GM21717 (cell line): ENCODE measurements around the gene SLC22A7.
"Not testable (repeated sequence)": the region's sequence is repeated elsewhere in the genome, so short reads cannot be mapped to it uniquely, and the experiment has no call there.

Source experiments
- ATAC-seq: cut with Tn5 transposase; IDR thresholded peaks from one replicate; pipeline ENCODE4 v1.9.1; 2021; ENCODE audit warnings: mild to moderate bottlenecking, moderate library complexity; ENCODE audit not compliant: unreplicated experiment

SLC22A7 gene

GRCh38 chr6:43334466-43335095, 36.5 kb downstream of the SLC22A7 start:
- no peak for ATAC-seq

GRCh38 chr6:43335469-43335868, 37.4 kb downstream of the SLC22A7 start:
- no peak for ATAC-seq

GRCh38 chr6:43336382-43336781, 38.3 kb downstream of the SLC22A7 start:
- ATAC-seq: no peak

GRCh38 chr6:43338243-43338642, 40.2 kb downstream of the SLC22A7 start:
- peak; percentile 50 for ATAC-seq

GRCh38 chr6:43339168-43339567, 41.1 kb downstream of the SLC22A7 start:
- peak; percentile 62 for ATAC-seq

- ATAC-seq: not testable (repeated sequence)
These were observed 48.2 kb downstream of the SLC22A7 start for GRCh38 chr6:43346243-43346642.

- no peak for ATAC-seq
These were observed 49.0 kb downstream of the SLC22A7 start for GRCh38 chr6:43347021-43347420.

GRCh38 chr6:43347444-43347843, 49.4 kb downstream of the SLC22A7 start:
- ATAC-seq: no peak

- ATAC-seq: not testable (repeated sequence)
These were observed 53.9 kb downstream of the SLC22A7 start for GRCh38 chr6:43351951-43352350.
